ENCODE measurements around the gene AGPAT1.
A peak's percentile ranks its signal among the peaks of the same experiment; 100 is the strongest.
"Not testable (repeated sequence)": the region's sequence is repeated elsewhere in the genome, so short reads cannot be mapped to it uniquely, and the experiment has no call there.

Gene AGPAT1

DNA sequence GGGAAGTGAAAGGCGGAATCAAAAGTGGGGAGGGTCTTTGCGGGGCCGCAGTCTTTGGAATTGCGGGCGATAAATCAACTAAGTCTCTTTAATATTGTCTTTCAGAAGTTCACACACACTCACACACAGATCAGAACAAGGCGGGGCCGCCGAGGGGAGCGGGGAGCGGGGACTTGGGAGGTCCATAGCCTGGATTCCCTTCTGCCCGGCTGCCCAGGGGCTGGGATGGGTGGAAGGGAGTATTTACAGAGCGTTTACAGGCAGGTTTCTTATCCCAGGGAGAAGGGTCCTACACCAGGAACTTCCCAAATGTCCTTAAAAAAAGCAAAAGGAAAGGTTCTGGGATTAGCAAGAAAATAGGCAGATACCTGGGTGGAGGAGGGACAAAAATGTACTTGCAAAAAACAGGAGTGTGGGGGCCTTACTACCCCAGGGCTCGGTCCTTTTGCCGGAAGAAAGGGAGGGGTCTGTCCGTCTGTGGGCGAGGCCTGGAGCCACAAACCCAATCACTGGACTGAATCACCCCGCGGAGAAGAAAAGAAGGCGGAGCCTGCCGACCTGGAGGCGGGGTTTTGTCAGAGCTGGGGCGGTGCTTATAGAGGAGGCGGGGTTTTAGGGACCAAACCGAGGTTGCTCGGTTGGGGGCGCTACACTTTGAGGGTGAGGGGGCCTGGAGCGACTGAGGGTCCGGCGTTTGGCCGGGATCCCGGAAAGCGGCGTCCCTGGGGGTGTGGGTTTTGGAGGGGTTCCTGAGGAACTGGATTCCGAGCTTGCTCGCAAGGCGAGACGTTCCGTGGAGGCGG, 27.4 kb downstream of the AGPAT1 start:
- no peak for DNase-seq (ENCODE audit: low spot score)

DNA sequence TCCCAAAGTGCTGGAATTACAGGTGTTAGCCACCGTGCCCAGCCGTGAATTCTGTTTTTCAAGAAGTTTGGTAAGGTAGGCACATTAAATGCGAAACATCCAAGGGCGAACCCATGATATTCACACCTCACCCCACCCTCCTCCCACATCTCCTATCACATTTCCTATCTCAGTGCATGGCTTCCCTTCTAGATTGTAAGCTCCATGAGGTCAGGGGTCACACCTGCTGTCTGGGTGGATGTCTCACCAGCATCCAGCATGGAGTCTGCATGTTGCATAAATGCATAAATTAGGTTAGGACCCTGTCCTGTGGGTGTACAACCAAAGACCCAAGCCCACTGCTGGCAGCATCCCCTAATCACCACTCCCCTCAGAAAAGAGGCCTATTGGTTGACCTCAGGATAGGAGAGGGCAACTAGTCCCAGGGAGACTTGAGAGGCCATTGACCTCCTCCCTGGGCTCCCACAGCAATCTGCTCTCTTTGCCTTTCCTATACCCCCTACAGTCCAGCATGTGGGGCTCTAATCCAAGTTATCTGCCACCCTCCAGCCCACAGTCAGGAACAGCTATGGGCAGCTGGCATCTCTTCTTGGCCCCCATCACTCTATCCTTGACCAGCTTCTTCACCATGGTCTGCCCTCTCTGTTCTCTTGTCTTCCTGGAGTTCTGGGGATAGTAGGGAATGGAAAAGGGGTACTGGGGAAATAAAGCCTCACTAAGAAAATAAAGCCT, 28.3 kb downstream of the AGPAT1 start:
- no peak for DNase-seq (ENCODE audit: low spot score)

DNA sequence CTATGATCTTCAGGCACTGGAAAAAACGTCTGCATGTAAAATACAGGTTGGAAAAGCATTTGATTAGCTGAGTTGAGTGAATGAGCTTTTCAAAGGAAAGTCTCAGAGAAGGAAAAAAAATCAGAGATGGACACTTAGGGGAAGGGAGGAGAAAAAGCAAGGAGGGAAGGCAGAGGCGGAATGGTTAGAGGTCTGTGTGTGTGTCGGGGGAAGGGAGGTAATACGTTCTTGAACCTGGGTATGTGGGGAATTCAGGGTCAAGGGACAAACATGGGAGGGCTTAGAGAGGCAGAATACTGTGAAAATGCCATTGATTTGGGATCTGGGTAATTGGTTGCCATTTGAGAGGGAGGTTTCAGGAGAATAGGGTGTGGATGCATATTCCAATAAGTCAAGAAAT, 29.2 kb downstream of the AGPAT1 start:
- DNase-seq (ENCODE audit: low spot score): no peak

DNA sequence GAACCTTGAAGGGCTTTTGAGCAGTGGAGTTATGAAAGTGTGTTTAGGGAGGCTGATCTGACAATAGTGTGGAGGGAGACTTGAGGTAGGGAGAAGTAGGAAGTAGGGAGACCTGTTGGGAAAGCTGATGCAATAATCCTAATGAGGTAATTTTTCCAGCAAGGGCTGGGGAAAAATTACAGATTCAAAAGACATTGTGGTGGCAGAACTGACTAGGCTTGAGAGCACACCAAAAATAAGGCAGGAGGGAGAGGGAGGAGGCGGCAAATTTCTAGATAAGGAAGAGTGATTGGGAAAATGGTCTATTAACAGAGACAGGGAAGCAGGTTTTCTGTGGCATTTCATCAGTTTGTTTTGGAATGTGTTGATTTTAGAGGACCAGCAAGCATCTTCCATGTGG, 29.6 kb downstream of the AGPAT1 start:
- DNase-seq (ENCODE audit: low spot score): no peak

DNA sequence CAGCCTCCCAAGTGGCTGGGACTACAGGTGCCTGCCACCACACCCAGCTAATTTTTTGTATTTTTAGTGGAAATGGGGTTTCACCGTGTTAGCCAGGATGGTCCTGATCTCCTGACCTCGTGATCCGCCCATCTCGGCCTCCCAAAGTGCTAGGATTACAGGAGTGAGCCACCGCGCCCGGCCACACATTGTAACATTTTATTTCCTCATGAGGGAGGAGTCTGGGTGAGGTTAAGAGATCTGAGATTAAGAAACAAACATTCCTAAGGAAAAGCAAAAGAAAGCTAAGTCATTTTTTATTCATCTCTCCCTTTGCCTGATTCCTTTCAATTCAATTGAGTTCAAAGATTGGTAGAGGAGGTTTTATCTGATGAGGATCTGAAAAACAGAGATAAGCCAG, 31.6 kb downstream of the AGPAT1 start:
- DNase-seq (ENCODE audit: low spot score): not testable (repeated sequence)

DNA sequence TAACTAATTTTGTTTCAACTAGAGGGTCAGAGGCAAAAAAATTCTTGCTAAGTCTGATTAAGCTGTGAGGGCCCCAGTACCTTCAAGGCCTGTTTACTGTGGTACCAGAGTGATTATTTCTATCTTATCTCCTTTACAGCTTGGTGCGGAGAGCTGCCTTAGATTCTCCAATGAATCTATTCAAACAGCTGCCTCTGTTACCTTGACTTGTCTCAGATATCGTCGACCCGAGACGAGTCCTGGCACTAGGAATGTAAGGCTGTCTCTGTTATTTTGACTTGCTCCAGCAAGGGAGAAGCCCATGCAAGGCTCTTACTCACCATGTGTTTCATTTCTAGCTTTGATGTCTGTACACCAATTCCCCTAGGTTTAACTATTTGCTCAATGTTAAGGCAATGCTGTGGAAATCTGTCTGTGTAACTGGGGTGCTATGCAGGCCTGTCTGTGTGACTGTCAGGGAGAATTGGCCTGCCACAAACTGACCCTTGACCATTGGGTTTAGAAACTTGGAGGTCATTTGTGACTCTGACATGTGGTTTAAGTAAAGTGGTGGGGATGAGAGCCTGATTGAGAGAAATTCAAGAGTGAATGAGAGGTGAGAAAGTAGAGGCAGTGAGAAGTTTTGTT, 35.4 kb downstream of the AGPAT1 start:
- no peak for DNase-seq (ENCODE audit: low spot score)

DNA sequence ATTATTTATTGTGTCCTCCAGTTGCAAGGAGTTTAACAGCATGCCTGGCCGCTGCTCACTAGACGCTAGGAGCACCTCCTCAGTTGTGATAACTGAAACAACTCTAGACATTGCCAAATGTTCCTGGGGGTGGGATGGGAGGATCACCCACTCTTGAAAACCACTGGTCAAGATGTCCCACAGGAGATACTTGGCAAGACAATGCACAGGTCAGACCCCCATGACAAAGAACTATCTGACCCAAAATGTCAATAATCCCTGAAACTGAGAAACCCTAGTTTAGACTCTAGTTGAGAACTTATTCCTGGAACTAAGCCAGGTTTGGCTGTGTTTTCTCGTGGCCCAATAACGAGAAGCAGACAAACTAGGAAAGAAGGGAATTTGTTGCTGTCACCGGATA, 36.3 kb downstream of the AGPAT1 start:
- DNase-seq (ENCODE audit: low spot score): no peak

DNA sequence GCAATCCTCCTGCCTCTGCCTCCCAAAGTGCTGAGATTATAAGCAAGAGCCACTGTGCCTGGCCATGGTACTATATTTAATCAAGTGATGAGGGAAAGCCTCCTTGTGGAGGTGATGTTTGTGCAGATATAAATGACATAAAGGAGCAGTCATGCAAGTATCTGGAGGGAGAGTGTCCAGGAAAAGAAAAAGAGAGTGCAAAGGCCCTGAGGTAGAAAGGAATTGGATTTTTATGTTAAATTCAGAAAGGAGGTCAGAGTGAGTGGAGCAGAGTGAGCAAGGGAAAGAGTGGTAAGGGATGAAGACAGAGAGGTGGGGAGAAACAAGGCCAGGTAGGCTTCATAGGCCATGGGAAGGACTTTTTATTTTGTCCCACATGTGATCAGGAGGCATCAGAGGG, 38.4 kb downstream of the AGPAT1 start:
- no peak for DNase-seq (ENCODE audit: low spot score)

DNA sequence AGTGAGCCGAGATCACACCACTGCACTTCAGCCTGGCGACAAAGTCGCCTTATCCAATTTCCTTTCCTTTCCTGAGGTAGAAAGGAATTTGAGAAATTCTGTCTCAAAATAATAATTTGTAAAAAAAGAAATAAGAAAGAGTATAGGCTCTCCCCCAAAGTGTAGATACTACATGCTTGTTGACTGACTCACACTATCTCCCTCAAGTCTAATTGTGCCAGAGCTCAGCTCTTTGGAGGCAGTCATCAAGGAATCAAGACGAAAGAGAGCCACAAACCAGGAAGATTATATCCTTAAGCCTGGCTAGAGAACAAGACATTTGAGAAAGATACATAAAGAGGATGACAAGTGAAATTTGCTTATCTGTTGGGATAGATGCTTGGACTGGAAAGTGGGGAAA, 42.1 kb downstream of the AGPAT1 start:
- no peak for DNase-seq (ENCODE audit: low spot score)

DNA sequence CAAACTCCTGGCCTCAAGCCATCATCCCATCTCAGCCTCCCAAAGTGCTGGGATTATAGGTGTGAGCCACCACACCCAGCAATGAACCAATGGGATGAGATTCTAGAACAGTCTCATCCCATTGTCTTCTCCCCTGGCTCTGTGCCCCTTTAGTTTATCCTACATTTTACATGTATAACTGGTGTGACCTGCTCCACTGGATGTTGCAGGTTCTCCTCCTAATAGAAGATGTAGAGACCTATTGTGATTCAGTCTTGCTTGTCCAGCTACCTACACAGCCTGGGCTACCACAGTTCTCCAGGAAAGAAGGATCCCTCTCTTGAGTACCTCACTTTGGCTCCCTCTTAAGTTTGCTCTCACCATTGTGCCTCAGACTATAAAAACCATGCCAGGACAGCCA, 43.8 kb downstream of the AGPAT1 start:
- no peak for DNase-seq (ENCODE audit: low spot score)

DNA sequence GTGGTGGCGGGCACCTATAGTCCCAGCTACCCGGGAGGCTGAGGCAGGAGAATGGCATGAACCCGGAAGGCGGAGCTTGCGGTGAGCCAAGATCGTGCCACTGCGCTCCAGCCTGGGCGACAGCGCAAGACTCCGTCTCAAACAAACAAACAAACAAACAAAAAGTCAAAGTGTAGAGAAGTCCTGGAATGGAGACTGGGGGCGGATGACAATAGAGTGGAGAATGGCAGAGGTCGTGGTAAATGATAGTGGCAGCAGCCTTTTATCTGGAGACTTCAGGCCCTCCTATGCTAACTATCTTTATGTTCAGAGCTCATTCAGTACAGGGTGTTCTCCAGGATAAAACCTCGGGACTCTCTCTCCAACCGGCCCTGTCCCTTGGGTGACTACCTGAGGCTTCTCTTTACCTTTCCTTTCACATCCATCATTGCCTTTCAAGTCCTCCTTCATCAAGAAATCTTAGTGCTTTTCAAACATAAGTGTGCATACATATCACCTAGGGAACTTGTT, 44.4 kb downstream of the AGPAT1 start:
- no peak for DNase-seq (ENCODE audit: low spot score)

DNA sequence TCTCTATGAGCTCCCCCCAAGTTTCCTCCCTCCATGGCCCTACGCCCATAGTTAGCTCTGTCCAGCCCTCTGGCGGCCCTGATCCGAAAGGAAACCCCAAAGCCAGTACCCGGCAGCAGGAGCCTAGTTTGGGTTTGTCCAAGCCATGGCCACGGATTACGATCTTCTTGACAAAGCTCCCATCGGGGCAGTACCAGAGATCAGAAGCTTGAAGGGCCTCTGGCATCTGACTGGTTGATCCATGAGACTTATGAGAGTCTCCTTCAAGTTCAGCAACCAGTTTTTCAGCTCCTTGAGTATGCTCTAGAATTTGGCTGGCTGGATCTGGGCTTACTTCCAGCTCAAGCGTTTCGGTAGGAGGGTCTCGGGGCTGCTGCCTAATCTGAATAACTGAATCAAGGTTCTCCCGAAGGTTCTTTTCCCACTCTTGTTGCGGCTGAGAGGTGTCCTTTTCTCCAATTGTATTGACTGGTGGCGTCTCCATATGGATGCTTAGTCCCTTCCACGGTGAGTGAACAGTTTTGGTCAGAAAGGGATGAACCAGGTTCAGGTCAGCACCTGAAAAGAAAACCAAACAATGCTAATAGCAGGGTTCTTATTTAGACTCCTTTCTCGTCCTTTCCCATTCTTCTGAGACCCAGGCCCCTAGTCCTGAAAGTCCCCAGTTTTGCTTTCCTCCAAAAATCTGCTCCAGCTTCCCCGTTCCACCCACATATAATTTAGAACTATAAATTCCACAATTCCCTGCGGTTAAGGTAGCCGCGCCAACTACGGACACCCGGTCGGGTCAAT, 46.4 kb downstream of the AGPAT1 start:
- no peak for DNase-seq (ENCODE audit: low spot score)

DNA sequence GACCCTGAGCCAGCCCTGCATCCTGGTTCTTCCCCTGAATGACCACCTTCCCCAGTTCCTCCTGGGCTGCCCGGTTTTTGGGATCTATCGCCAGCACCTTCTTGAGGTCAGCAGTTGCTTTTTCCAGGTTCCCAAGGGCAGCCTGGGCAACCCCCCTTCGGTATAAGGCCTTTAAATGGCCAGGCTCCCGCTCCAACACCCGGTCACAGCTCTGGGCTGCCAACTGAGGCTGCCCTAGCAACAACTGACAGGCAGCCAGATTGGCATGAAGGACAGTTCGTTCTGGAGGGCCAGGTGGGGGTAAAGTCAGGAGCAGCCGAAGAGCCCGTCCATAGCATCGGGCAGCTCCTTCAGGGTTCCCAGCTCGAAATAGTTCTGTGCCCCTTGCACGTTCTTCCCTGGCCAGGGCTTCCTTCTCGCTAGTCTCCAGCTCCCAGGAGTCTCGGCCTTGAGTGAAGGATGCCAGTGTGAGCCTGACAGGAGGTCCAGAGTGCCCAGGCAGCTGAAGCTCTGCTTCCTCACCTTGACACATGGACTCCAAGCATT, 47.1 kb downstream of the AGPAT1 start:
- no peak for DNase-seq (ENCODE audit: low spot score)

DNA sequence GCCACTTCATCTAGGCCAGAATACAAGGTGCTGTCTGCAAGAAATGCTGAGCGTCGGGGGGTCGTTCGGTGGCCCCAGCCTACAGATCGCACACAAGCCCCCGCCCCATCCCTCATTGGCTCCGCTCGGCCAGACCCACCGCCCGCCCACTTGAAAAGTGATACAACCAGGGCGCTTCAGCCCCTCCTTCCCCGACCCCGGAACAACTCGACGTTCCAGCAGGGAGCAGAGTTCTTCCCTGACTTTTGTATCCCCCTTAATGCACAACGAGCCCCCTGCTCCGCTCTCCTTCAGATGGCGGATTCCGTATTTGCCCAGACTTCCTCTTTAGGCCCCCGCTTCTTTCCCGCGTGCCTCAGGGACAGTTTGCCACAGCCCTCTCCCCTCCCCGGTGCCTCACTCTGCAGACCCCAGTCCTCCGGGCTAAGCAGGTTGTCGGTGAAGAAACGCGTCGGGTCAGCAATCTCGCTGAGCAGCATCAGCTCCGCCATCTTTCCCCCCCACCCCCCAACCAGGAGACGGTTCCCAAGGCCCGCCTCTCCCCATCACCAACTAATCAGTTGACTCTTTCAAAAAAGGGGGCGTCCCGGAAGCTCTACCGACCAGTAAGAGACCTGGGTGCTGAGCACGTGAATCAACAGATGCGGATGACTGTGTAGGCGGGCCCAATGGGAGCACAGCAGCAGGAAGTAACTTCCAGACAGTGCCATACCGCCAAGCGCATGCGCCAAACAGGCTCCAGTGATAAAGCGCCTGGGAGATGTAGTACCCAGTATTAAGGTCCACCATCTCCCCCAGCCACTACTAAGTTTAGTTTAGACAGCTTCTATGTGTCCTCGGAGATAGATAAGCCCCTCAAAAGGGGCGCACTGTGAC, 47.9 kb downstream of the AGPAT1 start, which contains the start of gene ATF6B:
ATF6B (minus strand) TSS at position 530 of the 876 bp plus-strand sequence; CDS start at position 491, 39 bp downstream.
- peak; percentile 99 for DNase-seq (ENCODE audit: low spot score)

DNA sequence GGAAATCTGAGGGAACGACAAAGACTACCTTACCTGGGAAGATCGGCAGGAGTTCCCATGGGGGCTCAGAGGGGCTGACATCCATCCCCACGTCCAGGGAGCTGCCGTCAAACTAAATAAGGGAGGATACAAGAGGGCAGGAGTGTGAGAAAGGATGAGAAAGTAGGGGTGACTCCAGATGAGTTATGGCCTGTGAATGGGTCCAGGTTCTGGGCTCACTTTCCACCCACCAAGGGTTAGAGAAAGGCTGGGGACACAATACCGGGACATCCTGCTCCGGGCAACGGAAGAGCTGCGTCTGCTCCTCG, 48.5 kb downstream of the AGPAT1 start:
- no peak for DNase-seq (ENCODE audit: low spot score)

DNA sequence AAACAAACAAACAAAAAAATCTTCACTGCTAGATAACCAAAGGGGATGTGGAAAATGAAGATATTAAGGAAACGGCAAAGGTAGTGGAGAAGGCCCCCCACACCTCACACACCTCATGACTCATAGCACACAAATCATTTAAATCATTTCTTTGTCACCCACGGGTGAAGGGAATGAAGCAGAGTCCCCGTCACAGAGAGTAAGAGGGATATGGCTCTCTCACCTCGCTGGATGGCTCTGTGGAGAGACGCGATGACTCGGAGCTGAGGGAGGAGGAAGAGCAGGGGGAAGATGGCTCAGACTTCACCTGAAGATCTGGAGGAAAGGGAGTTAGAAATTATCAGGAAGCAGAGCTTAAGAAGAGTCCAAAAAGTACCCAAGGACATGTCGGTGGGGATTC, 49.0 kb downstream of the AGPAT1 start:
- DNase-seq (ENCODE audit: low spot score): no peak

DNA sequence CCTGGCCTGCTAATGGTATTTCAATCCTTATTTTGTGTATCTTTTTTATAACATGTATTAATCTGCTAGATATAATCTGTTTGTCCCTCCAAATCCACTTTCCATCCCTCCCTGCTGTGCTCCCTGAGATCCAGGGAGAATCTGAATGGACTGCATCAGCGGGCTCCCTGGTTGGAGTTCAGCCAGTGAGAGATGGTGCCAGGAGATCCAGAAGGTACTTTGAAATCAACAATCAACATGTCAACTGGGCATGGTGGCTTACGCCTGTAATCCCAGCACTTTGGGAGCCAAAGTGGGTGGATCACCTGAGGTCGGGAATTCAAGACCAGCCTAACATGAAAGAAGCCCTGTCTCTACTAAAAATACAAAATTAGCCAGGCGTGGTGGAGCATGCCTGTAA, 52.2 kb downstream of the AGPAT1 start:
- no peak for DNase-seq (ENCODE audit: low spot score)

DNA sequence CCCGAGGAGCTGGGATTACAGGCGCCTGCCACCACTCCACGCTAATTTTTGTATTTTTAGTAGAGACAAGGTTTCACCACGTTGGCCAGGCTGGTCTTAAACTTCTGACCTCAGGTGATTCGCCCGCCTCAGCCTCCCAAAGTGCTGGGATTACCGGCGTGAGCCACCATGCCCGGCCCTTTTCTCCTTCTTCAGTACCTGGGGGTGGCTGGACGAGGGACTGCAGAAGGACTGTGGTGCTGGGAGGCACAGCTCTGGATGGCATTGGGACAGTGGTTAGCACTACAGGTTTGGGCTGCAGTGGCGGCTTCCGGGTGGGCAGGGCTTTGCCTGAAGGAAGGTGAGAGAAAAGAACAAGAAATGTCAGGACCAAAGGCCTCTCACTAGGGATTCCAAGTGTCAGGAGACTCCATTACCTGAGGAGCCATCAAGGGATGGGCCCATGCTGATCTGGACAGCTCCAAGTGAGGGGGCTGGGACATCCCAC, 55.3 kb downstream of the AGPAT1 start:
- DNase-seq (ENCODE audit: low spot score): no peak

DNA sequence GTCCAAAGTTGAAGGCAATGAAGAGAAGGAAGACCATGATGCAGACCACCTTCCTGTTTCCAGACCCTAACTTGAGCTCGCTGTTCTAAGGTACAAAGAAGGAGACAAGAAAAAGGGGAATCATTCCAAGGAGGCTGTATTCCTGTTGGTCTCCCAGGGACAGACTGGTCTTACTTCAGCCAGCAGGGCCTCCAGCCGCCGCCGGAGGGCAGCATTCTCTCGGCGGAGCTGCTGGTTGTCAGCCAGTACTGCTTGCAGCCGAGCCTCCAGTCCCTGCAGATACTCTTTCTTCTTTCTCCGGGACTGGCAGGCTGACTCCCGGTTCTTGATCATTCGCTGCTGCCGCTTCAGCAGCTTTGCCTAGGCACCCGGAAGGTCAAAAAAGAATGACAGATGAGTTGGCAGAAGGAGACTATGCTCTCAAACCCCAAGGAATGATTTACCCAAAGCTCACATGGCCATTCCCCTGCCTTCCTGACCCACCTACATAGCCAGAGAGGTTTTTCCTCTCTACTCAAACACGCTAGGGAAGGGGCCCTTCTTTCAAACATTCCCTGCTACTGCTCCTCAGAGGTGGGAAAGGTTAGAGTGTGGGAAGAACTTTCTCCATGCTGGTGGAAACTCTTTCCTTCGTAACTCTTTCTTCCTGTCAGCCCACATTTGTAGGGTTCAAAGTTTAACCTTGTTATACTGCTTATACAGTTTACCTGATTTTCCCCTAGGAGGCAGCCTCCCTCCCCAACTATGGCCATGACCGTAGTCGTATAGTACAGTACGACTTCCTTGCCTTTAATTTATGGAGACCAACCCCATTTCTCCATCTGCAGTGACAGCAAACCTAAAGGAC, 56.9 kb downstream of the AGPAT1 start:
- DNase-seq (ENCODE audit: low spot score): peak; percentile 68
